SW 1271 (cell line): ENCODE measurements around the gene ENPP3.

Experiments used
- DNase-seq, 2 experiments: peaks; one replicate each; lab custom pipeline; 2025; lab: John Stamatoyannopoulos, UW

ENPP3 gene

DNA sequence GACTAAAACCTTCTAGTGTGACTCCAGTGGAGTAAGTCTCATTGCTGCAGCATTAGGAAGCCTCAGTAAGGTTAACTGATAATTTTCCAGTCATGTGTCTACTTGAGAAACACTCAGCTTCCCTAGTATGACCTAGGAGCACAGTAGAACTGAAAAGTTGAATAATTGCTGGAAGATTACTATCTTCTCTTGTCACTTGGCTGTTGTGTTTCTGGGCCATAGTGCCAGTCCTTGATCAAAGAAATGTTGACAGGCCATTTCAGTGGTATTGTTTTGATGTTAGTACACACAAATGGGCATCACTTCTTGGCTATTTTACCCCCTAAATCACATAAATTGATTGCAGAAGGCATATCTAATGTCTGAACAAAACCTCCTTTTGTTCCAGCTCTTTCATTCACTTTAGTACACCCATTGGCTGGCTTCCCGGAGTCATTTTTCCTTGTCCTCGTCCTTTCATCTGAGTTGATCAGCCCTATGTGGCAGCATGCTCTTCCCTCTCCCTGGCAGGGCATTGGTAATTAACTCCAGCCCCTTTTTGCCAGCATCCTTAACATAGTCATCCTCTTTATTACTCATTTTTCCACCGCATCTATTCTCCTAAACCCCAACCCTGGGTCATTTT is 6.0 kb downstream of the ENPP3 start:
- DNase-seq, result no peak

DNA sequence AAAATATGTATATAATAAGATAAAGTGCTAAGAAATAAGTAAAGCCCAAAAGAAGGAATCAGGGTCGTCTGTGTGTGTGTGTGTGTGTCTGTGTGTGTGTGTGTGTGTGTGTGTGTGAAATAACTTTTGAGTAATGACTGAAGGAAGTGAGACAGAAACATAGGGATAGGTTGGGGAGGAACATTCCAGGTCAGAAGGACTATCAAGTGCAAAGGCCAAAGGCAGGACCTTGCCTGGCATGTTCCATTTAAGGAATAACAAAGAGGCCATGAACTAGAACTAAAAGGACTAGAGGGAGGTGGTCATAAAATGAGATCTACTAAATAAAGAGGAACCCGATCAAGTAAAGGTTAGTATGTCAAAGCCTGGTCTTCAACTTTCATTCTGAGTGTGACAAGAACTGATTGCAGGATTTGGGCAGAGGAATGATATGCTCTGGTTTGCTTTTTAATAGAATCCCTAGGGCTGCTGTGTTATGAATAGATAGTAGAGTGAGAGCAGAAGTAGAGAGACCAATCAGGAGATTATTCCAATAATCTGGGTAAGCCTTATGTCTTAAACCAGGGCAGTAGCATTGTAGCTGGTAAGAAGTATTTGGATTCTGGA is 6.9 kb downstream of the ENPP3 start:
- no peak for DNase-seq

DNA sequence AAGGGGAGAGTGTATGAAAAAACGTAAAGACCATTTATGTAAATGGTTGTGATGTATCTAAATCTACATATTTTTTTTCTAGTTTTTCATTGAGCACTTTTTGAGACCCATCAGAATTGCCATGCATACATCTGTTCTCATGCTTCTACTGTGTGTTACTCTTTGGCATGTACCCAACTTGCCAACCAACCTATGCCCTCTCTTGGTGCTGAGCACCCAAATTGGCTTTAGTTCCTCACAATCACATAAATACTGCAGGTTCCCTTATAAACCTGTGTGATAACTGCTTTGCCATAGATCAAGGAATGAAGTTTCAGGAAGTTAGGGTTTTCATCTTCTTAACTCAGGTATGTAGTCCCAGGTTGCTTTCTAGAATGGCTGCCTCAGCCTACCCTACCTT is 7.8 kb downstream of the ENPP3 start:
- DNase-seq, result no peak

DNA sequence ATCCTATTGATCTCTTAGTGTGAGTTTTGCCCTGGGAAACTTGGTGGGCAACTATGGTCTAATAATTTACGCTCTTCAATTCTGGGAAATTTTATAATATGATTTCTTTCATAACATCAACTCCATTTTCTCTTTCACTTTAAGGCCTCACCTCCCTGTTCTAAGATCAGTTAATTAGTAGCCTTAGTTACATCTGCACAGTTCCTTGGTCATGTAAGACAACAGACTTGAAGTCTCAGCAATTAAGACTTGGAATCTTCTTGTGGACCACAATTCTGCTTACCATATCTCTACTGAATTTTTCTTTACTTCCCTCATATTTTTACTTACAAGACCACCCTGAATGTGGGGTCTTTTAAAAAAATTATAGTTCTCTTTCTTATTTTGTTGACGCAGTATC is 8.7 kb downstream of the ENPP3 start:
- no peak for DNase-seq

DNA sequence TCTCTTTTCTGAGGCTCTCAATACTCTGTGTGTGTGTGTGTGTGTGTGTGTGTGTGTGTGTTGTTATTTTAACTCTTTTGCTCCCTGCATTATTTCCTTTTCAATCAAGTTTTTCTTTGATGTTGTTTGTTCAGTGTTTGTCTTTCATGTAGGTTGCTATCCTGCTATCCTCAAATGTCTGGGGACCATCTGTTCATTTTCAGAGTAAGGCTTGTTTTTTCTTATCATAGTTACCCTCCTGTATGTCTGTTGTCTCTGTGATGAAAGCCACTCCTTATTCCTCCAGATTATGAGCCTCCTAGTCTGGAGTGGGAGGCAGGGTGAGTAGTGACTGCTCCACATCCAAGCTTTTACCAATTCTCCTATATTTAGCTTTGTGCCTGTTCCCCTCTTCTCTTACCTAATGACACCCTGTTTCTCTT is 9.2 kb downstream of the ENPP3 start:
- no peak for DNase-seq

DNA sequence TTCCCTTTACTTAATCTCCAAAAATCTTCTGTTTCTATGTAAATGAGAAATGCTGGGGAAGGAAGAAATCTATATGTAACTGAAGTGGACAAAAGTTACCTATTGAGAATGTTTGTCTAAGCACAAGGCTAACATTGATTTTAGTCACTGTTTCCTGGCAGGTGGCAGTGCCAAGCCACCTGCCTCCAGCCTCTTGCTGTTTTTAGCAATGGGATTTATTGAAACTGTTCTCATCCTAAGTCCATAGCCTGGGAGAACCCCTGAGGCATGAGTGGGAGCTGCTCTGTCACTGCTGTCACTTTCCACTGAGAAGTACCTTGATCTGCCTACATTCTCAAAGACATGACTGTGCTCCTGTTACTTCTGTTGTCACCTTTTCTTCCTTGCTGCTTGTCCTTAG is 14.7 kb downstream of the ENPP3 start:
- no peak for DNase-seq

DNA sequence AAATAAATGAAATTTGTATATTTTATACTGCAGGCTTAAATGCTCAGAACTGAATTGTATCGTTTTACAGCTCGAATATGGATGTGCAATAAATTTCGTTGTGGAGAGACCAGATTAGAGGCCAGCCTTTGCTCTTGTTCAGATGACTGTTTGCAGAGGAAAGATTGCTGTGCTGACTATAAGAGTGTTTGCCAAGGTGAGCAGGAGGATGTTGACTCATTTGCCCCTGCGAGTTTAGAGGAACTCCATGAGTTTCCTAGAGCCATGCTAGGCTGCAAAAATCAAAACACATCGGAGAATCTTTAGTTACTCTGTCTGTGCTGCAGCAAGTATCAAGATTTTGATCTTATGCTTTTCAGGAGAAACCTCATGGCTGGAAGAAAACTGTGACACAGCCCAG is 15.4 kb downstream of the ENPP3 start:
- DNase-seq, result no peak

DNA sequence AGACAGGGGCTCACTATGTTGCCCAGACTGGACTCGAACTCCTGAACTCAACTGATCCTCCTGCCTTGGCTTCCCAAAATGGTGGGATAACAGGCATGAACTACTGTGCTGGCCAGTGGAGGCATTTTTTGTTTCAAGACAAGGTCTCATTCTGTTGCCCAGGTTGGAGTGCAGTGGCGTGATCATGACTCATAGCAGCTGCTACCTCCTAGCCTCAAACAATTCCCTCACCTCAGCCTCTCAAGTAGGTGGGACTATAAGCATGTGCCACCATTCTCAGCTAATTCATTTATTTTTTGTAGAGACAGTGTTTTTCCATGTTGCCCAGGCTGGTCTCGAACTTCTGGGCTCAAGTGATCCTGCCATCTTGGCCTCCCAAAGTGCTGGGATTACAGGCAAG is 17.2 kb downstream of the ENPP3 start:
- DNase-seq, result no peak

DNA sequence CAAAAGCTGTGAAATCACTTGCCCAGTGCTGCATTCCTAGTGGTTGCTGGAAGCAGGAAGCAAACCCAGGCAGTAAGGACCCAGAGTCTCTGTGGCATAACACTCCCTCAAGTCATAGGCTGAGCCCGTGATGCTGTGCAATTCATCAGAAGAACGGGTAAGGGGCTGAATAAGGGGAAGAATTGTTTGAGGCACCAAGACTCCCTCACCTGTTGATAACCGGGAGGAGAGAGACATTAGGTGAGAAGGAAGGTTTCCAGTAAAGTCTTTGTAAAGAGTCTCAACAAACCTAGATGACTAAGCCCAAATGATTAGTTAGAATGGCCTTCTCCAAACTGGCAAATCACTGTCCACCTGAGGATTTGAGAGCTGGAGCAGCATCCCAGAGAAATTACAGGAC is 18.3 kb downstream of the ENPP3 start:
- no peak for DNase-seq

DNA sequence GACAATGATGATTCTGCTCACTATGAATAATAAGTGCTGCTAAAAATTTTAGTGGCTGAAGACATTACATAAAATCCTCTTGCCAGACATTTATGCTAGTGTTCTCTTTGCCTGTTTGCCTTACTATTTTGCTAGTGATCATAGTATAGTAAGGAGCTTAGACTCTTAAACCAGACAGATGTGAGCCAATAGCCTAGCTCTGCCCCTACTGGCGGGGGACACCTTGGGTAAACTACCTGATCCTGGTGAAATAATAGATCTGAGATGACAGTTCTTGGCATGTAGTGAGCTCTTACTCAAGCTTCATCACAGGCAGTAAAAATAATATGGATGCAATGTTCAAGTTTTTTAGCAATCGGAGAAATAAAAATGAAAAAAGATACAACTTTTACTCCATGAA is 18.8 kb downstream of the ENPP3 start:
- no peak for DNase-seq

DNA sequence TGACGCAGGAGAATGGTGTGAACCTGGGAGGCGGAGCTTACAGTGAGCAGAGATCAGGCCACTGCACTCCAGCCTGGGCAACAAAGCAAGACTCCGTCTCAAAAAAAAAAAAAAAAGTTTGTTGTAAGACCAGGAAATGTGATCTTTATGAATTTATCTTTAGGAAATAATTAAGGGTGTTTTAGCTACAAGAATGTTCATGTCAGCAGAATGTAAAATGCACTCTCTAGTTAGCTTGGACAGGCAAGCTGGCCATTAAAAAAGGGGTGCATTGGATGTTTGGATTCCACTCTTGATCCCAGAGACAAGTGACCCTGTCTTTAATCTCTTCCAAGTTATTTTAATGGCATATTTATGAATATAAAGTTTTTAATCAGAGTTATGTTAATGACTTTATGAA is 19.6 kb downstream of the ENPP3 start:
- no peak for DNase-seq

DNA sequence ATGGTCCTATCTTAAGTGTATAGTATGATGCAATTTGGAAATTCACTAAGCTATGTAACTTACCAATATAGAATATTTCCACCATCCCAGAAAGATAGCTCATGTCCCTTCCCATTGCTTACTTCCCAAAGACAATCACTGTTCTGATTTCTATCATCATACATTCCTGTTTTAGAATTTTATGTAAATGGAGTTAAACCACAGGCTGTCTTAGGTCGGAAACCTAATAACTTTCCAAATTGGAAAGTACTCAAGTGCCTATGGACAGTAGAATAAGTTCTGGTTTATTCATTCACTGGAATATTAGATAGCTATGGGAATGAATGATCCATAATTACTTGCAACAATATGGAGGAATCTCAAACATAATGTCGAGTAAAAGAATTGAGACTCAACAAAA is 20.1 kb downstream of the ENPP3 start:
- no peak for DNase-seq

DNA sequence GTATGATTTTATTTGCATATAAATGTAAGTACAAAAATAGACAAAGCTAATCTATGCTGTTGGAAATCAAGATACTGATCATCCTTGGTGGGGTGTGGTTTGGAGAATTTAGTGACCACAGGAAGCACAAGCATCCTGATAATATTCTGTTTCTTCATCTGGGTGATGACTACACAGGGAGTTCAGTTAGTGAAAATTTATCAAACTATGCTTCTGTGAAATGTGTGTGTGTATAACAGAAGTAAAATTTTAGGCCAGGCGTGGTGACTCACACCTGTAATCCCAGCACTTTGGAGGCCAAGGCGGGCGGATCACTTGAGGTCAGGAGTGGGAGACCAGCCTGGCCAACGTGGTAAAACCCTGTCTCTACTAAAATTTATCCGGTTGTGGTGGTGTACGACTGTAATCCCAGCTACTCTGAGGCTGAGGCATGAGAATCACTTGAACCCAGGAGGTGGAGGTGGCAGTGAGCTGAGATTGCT is 20.6 kb downstream of the ENPP3 start:
- DNase-seq, result no peak

DNA sequence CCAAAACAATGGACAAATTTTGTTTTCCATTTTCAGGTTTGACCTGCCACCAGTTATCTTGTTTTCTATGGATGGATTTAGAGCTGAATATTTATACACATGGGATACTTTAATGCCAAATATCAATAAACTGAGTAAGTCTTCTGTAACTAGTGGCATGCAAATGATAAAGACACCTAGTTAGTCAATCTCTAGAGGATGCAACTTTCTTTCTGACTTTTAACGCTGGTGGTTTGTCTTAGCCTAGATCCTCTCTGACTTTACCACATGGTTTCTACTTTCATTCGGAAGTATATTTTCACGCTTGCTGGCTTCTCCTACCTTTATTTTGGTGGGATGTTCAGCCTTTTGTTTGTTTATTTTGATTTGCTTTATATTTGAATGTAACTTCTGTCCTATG is 21.2 kb downstream of the ENPP3 start:
- no peak for DNase-seq

DNA sequence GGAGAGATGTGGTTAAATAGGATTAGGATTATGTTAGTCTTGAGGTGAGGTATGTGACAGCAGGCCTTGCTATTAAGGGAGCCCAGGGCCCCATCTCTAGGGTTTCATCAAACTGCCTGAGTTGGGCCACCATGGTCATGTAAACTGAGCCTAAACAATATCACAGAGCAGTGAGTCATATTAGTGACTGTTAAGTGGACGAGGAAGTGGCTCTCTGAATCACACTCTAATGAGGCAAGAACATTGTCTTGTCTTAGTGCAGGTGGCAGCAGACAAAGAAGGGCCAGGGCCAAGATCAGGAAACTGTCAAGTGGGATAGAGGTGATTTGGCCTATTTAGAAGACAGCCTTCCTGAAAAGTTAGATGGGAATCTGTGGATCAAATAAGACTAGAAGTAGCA is 23.1 kb downstream of the ENPP3 start:
- DNase-seq, result peak in 1 of 2 experiments; percentile 52

DNA sequence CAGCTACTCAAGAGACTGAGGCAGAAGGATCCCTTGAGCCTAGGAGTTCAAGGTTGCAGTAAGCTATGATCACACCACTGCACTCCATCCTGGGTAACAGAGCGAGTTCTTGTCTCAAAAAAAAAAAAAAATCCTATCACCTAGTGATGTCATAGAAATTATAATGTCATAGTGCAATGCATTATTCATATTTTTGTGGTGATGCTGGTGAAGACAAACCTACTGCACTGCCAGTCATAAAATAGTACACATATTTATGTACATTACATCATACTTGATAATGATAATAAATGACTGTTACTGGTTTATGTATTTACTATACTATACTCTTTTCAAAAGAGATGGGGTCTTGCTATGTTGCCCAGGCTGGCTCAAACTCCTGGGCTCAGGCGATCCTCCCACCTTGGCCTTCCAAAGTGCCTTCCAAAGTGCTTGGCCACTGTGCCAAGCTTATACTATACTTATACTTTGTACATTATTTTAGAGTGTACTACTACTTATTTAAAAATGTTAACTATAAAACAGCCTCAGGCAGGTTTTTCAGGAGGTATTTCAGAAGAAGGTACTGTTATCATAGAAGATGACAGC is 26.6 kb downstream of the ENPP3 start:
- DNase-seq, result no peak

DNA sequence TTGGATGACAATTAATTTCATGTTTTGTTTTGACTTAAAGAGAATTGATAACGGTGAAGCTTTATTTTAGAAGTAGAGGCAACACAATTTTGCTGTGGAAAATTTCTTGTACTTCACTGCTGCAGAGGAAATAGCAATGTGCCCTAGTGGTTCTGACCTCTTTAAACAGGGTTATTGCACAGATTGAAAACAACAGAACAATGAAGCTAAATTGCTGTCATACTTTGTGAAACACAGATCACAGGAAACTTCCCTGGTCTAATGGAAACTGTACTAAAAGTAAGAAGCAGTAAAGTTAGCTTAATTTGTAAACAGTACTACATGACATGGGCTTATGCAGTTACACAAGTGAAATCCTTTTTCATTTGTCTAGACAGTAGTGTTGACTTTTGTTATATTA is 32.8 kb downstream of the ENPP3 start:
- no peak for DNase-seq

DNA sequence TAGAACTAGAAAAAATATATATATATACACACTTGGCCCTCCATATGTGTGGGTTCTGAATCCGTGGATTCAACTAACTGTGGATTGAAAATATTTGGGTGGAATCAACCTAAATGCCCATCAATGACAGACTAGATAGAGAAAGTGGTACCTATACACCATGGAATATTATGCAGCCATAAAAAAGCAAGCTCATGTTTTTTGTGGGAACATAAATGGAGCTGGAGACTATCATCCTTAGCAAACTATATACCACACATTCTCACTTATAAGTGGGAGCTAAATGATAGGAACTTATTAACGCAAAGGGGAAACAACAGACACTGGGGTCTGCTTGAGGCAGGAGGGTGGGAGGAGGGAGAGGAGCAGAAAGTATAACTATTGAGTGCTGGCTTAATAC is 36.1 kb downstream of the ENPP3 start:
- DNase-seq, result no peak

DNA sequence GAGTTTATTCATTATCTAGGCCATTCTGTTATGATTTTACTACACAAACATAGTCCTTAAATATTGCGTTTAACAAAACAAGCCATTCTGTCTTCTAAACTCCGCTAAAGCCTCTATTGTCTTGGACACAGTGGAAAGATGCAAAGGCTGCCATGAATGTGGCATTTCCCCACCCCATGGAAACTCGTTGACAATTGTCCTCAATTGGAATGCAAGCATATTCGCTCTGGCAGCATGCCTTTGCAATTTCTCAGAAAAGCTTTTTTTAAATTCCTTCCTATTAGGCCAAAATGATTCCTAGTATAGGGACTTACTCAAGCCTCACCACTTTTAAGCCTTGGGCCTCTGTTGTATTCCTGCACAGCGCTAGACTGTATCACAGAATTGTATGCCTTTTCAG is 41.3 kb downstream of the ENPP3 start:
- no peak for DNase-seq

DNA sequence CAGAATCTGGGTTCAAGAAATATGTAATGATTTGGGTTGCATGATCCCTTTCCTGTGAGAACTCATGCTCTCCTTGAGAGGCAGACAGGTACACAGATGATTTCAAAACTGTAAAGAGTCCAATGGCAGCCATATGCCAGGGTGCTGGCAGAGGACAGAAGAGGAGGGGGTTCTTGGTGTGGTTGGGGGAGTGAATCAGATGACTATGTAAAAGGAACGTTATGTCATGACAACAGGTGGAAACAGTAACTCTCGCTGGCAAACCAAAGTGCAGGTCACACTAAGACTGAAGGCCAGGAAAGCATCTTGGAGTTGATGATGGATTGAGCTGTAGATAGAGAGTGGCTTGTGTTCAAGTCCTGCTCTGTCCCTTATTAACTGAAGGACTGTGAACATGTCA is 43.8 kb downstream of the ENPP3 start:
- DNase-seq, result no peak

DNA sequence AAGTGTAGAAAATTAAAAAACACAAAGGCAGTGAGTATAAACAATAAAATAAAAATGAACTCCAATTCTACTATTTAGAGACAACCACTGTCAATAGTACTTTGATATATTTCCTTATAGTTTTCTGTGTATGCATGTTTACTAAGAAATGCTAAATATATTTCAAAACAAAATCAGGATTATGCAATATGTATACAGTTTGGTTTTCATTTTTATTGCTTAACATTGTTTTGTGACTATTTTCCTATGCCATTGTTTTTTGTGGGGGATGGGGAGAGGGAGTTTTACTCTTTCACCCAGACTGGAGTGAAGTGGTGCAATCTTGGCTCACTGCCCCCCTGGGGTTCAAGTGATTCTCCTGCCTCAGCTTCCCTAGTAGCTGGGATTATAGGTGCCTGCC is 44.5 kb downstream of the ENPP3 start:
- DNase-seq, result no peak

DNA sequence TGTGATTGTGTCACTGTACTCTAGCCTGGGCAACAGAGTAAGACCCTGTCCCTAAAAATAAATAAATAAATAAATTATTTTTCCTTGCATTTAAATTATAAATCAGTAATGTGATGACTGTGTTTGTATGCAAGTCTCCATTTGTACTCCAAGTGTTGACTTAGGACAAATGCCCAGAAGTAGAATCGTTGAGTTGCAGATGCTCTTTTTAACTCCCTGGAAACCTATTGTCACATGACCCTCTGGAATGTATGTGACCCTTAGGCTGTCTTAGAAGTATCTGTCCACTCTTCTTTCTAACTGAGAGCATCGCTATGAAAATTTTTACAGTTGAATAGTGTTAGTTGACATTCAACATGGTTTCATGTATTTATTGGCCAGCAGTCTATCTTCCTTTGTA is 45.3 kb downstream of the ENPP3 start:
- no peak for DNase-seq

DNA sequence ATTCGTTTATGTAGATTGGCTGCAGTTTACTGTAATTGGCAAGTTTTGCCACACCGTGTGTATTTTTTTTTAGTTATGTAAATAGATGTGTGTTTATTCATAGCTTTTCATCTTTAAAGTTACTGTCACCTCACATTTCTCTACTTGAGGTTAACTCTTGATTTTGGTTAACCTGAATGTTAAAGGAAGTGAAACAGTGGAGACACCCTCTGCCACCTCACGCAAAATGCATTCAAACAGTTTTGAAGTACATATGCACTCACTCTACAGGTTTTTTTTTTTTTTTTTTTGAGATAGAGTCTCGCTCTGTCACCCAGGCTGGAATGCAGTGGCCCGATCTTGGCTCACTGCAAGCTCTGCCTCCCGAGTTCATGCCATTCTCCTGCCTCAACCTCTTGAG is 46.4 kb downstream of the ENPP3 start:
- no peak for DNase-seq

DNA sequence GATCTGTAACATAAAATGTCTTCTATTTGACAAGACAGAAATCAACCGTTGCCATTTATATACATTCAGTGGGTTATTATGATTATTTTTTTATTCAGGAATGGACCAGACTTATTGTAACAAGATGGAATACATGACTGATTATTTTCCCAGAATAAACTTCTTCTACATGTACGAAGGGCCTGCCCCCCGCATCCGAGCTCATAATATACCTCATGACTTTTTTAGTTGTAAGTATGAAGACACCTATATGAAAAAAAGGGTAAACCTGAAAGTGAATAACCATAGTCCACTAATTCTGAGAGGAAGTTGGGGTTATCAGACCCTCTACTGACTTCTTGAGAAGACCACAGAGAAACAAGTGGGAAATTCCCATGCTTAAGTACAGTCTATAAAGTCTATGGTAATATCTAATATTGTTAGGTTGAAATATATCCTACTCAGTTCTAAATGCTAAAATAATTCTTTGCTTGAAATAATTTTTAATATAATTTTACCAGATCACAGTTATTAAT is 48.2 kb downstream of the ENPP3 start:
- no peak for DNase-seq
